ENCODE data around the gene MXRA8. TPM values are rescaled to one million over a fixed set of nuclear protein-coding genes. Genes with fewer than 3 reads are reported as not detected.

The MXRA8 gene
- total RNA-seq, 1 donor from 2014 or later: not detected

DNA sequence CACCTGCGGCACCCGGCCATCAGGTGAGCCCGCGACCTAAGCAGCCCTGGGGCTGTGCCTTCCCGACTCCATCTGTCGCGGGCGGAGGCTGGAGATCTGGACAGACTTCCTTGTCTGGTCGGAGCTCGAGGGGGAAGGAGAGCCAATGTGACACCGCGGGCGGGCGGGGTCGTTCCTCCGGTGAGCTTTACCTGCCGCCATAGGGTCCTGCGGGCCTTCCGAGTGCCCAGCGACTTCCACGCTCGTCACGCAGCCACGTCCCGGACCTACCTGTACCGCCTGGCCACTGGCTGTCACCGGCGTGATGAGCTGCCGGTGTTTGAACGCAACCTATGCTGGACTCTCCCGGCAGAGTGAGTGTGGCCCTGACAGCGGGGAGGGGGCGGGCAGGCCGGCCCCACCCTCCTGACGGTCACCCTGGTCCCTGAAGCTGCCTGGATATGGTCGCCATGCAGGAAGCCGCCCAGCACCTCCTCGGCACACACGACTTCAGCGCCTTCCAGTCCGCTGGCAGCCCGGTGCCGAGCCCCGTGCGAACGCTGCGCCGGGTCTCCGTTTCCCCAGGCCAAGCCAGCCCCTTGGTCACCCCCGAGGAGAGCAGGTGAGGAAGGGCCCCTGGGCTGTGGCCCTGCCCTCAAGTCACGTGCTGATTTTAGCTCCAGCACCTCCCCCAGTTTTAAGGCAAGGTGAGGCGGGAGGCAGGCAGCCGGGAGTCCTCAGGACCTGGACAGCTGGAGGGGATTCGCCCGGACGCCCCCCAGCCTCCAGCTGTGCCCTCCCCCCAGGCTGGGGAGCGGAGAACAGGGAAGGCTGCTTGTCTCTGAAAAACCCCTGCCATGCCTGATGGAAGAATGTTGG is 48.9 kb downstream of the MXRA8 start:
- no peak for DNase-seq (ENCODE audit: low read depth in 2 of 2)

DNA sequence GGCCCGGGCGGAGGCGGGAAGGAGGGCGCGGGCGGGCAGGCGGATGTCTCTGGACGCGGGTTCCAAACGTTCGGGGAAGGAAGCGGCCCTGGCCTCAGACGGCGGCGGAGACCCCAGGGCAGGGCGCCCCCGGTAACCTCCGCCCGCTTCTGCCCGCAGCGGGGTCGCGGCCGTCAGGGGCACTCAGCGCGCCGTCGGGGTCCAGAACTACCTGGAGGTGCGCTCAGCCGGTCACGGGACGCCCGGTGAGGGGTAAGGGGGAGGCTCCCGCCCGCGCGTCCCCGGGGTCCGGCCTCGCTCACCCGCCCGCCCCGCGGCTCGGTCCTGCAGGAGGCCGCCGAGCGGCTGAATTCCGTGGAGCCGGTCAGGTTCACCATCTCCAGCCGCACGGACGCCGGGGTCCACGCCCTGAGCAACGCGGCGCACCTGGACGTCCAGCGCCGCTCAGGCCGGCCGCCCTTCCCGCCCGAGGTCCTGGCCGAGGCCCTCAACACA is 49.6 kb downstream of the MXRA8 start:
- no peak for DNase-seq (ENCODE audit: low read depth in 2 of 2)

DNA sequence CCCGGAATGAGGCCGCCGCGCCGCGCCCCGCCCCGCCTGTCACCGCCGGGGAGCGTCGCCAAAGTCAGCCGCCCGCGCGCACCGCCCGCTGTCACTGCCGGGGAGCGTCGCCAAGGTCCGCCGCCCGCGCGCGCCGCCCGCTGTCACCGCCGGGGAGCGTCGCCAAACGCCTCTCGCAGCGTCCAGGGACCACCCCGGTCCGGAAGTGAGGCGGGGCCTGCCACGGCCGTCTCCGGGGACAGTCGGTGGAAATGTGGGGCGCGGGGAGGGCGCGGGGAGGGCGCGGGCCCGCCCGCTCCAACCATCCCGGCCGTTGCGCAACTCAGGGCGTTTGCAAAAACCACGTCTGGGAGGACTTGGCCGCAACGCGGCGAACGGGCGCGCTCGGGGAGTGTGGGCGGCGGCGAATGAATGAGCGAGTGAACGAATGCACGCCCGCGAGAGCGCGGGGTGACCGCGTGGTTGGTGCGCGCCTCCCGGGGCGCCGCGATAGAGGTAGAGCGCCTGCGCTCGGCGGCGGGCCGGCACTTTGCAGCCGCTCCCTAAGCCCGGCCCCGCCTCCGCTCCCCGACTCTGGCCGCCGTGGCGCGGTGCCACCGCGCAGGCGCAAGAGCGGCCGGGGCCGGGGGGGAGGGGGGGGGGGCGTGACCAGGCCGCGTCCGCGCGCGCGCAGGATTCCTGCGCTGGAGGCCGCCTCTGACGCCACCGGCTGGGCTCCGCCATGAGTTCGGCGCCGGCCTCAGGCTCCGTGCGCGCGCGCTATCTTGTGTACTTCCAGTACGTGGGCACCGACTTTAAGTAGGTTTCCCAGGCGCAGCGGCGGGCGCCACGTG is 50.2 kb downstream of the MXRA8 start, which contains the start of the genes ACAP3 and PUSL1:
ACAP3 (minus strand) TSS at position 8 of the 833 bp plus-strand sequence. CDS start 115 bp downstream, outside the sequence.
PUSL1 (plus strand) TSS at position 675 of the 833 bp plus-strand sequence; CDS start at position 722, 47 bp downstream.
- peak; percentile 62 to 91 for DNase-seq (ENCODE audit: low read depth in 2 of 2)

DNA sequence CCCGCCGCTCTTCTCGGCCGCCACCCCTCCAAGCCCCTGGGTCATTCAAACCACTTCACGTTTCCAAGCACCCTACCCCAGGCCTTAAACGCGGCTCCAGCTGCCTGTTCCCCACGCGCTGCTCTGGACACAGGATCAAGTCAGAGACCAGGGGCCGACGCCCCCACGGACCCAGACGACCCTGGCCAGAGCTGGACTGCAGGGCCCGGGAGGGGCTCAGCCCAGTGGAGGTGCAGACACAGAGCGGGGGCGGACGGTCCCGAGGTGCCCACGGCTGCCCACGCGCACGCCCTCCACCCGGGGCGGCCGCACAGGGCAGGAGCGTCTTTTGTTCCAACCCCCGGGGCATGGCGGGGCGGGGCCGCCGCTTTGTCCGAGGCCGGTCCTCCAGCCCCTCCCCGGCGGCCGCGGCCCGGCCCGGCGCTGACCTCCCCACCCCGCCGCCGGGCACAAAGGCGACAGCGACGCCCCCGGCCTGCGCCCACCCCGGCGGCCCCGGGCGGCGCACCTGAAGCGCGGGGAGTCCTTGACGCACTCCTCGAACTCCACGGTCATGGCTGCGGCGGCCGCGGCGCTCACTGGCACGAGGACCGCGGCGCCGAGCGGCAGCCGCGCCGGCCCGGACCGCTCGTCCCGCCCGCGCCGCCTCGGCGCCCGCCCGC is 51.0 kb downstream of the MXRA8 start:
- DNase-seq (ENCODE audit: low read depth in 2 of 2): peak in 1 of 2 donors; percentile 31

DNA sequence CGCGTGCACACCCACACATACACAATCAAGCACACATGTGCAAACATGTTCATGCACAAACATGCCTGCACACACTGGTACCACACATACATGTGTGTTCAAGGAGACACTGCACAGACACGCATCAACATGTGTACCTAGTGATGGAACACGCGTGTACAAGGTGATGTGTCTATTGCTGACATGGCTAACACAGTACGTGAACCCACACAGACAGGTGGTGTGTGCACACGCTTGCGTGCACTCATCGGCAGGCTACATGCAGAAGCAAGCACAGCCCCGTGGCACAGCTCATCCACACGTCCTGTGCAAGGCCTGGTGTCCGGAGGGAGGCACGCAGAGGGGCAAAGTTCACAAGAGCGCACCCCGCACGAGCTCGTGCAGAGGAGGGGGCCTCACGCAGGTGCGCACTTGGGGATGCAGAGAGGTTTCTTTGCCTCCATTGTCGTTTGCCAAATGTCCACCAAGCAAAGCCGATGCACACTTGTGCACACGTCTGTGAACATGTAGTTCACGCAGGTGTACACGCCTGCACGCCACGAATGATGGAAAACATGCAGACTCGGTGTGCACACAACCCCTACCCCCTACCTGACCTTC is 51.6 kb downstream of the MXRA8 start:
- no peak for DNase-seq (ENCODE audit: low read depth in 2 of 2)

DNA sequence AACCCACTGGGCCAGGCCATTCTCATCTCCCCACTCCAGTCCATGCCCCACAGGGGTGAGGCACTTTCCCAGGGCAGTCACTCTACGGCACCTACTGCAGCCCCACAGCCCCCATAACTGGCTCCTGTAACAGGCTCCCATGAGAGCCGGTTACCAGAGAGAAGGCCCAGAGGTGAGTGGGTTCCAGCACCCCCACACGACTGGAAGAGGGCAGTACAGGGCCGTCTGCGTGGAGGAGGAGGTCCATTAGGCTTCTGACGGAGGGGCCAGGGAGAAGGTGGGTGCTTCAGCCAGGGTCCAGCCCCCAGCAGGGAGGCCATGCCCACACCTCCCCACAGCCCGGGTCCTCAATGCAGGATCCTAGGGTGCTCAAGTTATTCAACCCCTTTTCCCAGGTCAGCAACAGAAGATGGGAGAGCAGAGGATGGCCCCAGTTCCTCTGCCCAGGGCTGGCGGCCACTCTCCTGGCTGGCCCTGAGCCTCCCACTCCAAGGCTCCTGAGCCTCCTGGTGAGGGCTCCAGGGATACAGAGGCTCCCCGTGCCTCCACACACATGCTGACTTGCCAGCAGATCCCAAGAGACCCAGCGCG is 52.2 kb downstream of the MXRA8 start:
- DNase-seq (ENCODE audit: low read depth in 2 of 2): no peak

DNA sequence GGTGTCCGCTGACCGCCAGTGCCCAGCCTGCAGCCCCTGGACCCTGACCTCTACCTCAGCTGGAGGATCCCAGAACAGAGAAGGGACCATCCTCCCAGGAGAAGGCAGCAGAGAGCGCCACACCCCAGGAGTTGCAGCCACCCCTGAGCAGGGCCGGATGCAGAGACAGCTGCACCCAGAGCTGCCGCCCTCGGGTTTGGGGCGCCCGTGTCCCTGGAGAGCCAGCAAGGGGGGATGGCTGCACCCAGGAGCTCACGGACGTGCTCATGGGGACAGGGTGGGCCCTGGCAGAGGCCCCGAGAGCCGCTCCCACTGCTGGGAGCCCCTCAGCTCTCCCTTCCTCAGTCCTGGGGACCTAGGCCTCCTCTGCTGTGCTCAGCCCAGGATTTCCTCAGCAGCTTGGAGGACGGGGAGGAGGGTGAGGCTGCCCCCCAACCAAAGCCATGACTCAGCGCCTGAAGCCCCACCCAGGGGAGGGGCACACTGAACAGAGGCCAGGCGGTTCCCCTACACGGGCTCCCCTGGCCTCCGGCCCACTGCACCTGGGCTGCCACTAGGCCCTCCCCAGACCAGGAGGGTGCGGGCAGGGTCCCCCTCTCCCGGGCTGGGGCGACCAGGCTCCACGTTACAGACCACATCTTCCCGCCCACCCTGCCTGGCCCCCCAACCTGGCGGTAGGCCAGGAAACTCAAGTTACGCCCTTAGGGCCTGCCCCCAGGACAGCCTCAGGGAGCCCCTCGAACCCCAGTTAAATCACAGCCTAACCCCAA is 52.9 kb downstream of the MXRA8 start:
- DNase-seq (ENCODE audit: low read depth in 2 of 2): peak in 1 of 2 donors; percentile 53

DNA sequence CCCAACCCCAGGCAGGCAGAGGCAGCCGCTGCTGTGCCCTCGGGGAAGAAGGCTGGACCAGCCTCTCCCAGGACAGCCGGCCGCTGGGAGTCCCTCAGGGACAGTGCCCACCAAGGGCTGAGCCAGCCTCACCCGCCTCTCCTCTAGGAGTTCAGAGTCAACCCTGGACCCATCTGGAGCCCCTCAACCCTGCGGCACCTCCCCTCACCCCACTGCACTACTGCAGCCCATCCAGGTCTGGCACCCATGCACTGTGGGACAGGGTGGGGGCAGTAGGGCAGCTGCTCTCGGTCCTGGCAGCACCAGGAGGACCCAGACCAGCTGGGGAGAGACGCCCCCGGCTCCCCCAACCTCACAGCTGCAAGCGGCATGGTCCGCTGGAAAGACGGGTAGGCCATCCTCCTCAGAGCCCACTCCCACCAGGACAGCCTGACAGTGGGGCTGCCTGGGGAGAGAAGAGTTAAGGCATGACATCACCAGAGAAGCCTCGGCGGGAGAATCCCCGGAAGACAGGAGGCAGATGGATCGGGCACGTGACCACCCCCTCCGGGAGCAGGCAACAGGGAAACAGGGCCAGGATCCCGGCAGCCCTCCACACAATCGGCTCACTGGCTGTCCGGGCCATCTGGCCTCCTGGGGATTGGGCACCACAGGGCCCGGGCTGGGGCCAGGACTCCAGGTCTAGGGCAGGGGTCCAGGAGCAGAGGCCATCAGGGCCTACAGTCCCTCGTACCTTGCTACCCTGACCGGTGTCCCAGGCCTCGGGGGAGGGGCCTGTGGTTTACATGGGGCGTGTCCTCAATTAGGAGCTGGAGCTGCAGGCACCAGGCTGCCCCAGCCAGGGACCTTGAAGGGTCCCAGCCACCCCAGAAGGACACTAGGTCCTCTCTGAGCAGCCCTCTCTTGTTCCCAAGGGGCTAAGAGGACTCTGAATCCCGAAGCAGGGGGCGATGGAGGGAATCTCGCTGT is 53.7 kb downstream of the MXRA8 start:
- DNase-seq (ENCODE audit: low read depth in 2 of 2): peak in 1 of 2 donors; percentile 53

DNA sequence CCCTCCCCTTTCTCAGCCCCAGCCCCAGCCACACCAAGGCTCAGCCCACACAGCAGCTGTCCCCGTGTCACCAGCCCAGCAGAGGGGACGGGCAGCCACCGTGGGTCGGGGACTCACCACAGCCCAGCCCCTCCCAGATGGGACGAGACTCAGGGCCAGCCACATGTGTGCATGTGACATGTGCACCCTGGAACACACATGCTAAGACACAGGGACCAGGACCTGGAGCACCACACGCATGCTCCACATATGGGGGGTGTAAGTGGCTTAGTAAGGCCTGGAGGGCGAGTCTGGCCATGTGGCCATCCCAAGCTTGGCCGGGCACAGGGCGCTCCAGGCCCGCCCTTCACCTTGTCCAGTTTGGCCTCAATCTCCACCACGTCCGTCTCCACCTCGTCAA is 54.6 kb downstream of the MXRA8 start:
- no peak for DNase-seq (ENCODE audit: low read depth in 2 of 2)

DNA sequence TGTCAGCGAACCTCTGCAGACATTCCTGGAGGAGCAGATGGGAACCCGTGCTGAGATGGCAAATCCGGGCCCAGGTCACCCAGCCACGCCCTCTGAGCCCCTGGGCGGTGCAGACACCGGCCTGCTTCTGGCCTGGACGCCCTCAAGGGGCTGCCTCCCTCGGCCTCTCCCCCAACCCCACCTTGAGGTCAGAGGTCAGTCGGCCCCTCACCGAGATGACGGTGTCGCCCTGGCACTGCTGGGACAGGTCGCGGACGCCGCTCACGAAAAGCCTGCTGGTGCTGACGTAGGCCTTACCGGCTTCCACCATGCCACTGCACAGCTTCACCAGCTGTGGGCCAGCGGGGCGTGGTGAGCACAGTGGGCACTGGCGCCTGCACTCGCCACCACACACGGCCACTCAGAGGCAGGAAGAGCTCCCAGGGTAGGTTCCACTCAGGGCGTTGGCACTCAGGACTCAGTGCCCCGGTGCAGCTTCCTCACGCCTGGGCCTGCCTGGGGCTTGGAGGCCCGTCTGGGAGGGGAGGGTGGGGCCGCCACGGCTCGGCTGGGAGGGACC is 55.3 kb downstream of the MXRA8 start:
- no peak for DNase-seq (ENCODE audit: low read depth in 2 of 2)

Other genes with a start within 250 kb of the MXRA8 start
- gene C1orf159, start 242.5 kb downstream of the MXRA8 start, total RNA-seq: 5.0 and 9.1 TPM in 2 replicates
- not detected in 2 replicates for gene TTLL10, start 184.7 kb downstream of the MXRA8 start, total RNA-seq
- gene TNFRSF18, start 152.0 kb downstream of the MXRA8 start, total RNA-seq: 0.26 and 0.51 TPM in 2 replicates
- gene TNFRSF4, start 144.4 kb downstream of the MXRA8 start, total RNA-seq: 1.5 and 3.7 TPM in 2 replicates
- gene SDF4, start 126.6 kb downstream of the MXRA8 start, total RNA-seq: 70.0 and 104 TPM in 2 replicates
- gene B3GALT6, start 126.3 kb downstream of the MXRA8 start, total RNA-seq: 16.8 and 32.7 TPM in 2 replicates
- gene C1QTNF12, start 111.8 kb downstream of the MXRA8 start, total RNA-seq: 0.25 and 0.51 TPM in 2 replicates
- gene UBE2J2, start 84.7 kb downstream of the MXRA8 start, total RNA-seq: 30.0 and 42.0 TPM in 2 replicates
- 0.13 and 0.38 TPM in 2 replicates for gene SCNN1D, start 78.1 kb downstream of the MXRA8 start, total RNA-seq
- 11.8 and 19.5 TPM in 2 replicates for gene ACAP3, start 50.6 kb downstream of the MXRA8 start, total RNA-seq
- gene PUSL1, start 50.0 kb downstream of the MXRA8 start, total RNA-seq: 9.8 and 13.5 TPM in 2 replicates
- 49.6 and 71.7 TPM in 2 replicates for gene INTS11, start 33.9 kb downstream of the MXRA8 start, total RNA-seq
- gene CPTP, start 33.8 kb downstream of the MXRA8 start, total RNA-seq: 10.8 and 22.3 TPM in 2 replicates
- under 0.01 and 0.25 TPM in 2 replicates for gene TAS1R3, start 27.3 kb downstream of the MXRA8 start, total RNA-seq
- gene DVL1, start 9.1 kb downstream of the MXRA8 start, total RNA-seq: 32.6 and 37.2 TPM in 2 replicates
- 75.2 and 83.3 TPM in 2 replicates for gene AURKAIP1, start 16.7 kb upstream of the MXRA8 start, total RNA-seq
- gene CCNL2, start 40.8 kb upstream of the MXRA8 start, total RNA-seq: 44.2 and 73.3 TPM in 2 replicates
- gene MRPL20, start 48.7 kb upstream of the MXRA8 start, total RNA-seq: 88.1 and 95.9 TPM in 2 replicates
- gene ANKRD65, start 62.7 kb upstream of the MXRA8 start, total RNA-seq: 0.25 and 0.26 TPM in 2 replicates
- gene VWA1, start 77.1 kb upstream of the MXRA8 start, total RNA-seq: 6.9 and 7.7 TPM in 2 replicates
- gene ATAD3C, start 91.1 kb upstream of the MXRA8 start, total RNA-seq: 0.39 and 0.89 TPM in 2 replicates
- 13.3 and 16.6 TPM in 2 replicates for gene ATAD3B, start 113.2 kb upstream of the MXRA8 start, total RNA-seq
- gene ATAD3A, start 153.6 kb upstream of the MXRA8 start, total RNA-seq: 25.0 and 27.4 TPM in 2 replicates
- 1.0 and 1.4 TPM in 2 replicates for gene TMEM240, start 182.1 kb upstream of the MXRA8 start, total RNA-seq
- gene SSU72, start 216.3 kb upstream of the MXRA8 start, total RNA-seq: 48.9 and 65.9 TPM in 2 replicates
- gene FNDC10, start 241.6 kb upstream of the MXRA8 start, total RNA-seq: 0.39 and 1.3 TPM in 2 replicates

Measured in dermis microvascular lymphatic vessel endothelial cell (primary cell).